IPS DF 19.7 (cell line): ENCODE results near the gene MED12L.

Source experiments
- DNase-seq: peaks from one replicate; pipeline ENCODE4 v3.0.0-alpha.2; 2013; ENCODE audit warnings: low read depth, low spot score

Gene MED12L

GRCh38 chr3:151322511-151322910, 237.0 kb downstream of the MED12L start:
- DNase-seq, result no peak

GRCh38 chr3:151327571-151328198, 242.2 kb downstream of the MED12L start:
- no peak for DNase-seq

- no peak for DNase-seq
Observed at GRCh38 chr3:151328298-151328995, 243.0 kb downstream of the MED12L start.

- DNase-seq, result no peak
Observed at GRCh38 chr3:151329363-151329762, 243.9 kb downstream of the MED12L start, which contains the start of gene P2RY13. P2RY13 (minus strand) TSS chr3:151329549; CDS start chr3:151329528, 21 bp downstream.

- no peak for DNase-seq
Observed at GRCh38 chr3:151330379-151330778, 244.9 kb downstream of the MED12L start.

- no peak for DNase-seq
Observed at GRCh38 chr3:151330899-151331298, 245.4 kb downstream of the MED12L start.

- no peak for DNase-seq
Observed at GRCh38 chr3:151331696-151332095, 246.2 kb downstream of the MED12L start.

GRCh38 chr3:151345859-151346258, 260.4 kb downstream of the MED12L start:
- no peak for DNase-seq

GRCh38 chr3:151346292-151346691, 260.8 kb downstream of the MED12L start:
- DNase-seq, result no peak

- no peak for DNase-seq
Observed at GRCh38 chr3:151347432-151347831, 262.0 kb downstream of the MED12L start.

GRCh38 chr3:151350656-151351055, 265.2 kb downstream of the MED12L start:
- DNase-seq, result no peak

- DNase-seq, result no peak
Observed at GRCh38 chr3:151351219-151351618, 265.8 kb downstream of the MED12L start.

GRCh38 chr3:151351648-151352047, 266.2 kb downstream of the MED12L start:
- DNase-seq, result no peak

- DNase-seq, result no peak
Observed at GRCh38 chr3:151356794-151357462, 271.5 kb downstream of the MED12L start.

- DNase-seq, result no peak
Observed at GRCh38 chr3:151357463-151357850, 272.0 kb downstream of the MED12L start.

GRCh38 chr3:151362751-151363174, 277.3 kb downstream of the MED12L start:
- DNase-seq, result no peak

GRCh38 chr3:151366993-151367392, 281.5 kb downstream of the MED12L start:
- no peak for DNase-seq

GRCh38 chr3:151367448-151367847, 282.0 kb downstream of the MED12L start:
- DNase-seq, result no peak

- no peak for DNase-seq
Observed at GRCh38 chr3:151371526-151371925, 286.1 kb downstream of the MED12L start.

- no peak for DNase-seq
Observed at GRCh38 chr3:151372063-151372820, 286.8 kb downstream of the MED12L start.

- DNase-seq, result no peak
Observed at GRCh38 chr3:151377768-151378385, 292.4 kb downstream of the MED12L start.
